GM21825 (cell line): ENCODE results near the gene DPP6.

ENCODE experiments used
- ATAC-seq: cut with Tn5 transposase; IDR thresholded peaks from one replicate; pipeline ENCODE4 v1.9.1; 2021; ENCODE audit warnings: mild to moderate bottlenecking, moderate library complexity; ENCODE audit not compliant: unreplicated experiment

Gene DPP6

GRCh38 chr7:154440058-154440457 lies 387.9 kb downstream of the DPP6 start:
- ATAC-seq: no peak

GRCh38 chr7:154440651-154441050 lies 388.5 kb downstream of the DPP6 start:
- no peak for ATAC-seq

GRCh38 chr7:154441811-154442210 lies 389.6 kb downstream of the DPP6 start:
- no peak for ATAC-seq

- ATAC-seq: no peak
These were observed 390.7 kb downstream of the DPP6 start for GRCh38 chr7:154442939-154443338.

GRCh38 chr7:154450451-154450850 lies 398.3 kb downstream of the DPP6 start:
- ATAC-seq: no peak

- no peak for ATAC-seq
These were observed 399.6 kb downstream of the DPP6 start for GRCh38 chr7:154451480-154452457.

- no peak for ATAC-seq
These were observed 411.6 kb downstream of the DPP6 start for GRCh38 chr7:154463794-154464193.

GRCh38 chr7:154469652-154470051 lies 417.5 kb downstream of the DPP6 start:
- ATAC-seq: no peak

GRCh38 chr7:154472343-154472742 lies 420.1 kb downstream of the DPP6 start:
- ATAC-seq: no peak

GRCh38 chr7:154473360-154473759 lies 421.2 kb downstream of the DPP6 start:
- ATAC-seq: no peak

GRCh38 chr7:154474903-154475520 lies 422.8 kb downstream of the DPP6 start:
- no peak for ATAC-seq

GRCh38 chr7:154475864-154476263 lies 423.7 kb downstream of the DPP6 start:
- ATAC-seq: no peak

- no peak for ATAC-seq
These were observed 428.6 kb downstream of the DPP6 start for GRCh38 chr7:154480817-154481216.

- ATAC-seq: no peak
These were observed 430.7 kb downstream of the DPP6 start for GRCh38 chr7:154482863-154483262.

- no peak for ATAC-seq
These were observed 432.2 kb downstream of the DPP6 start for GRCh38 chr7:154484406-154484805.

GRCh38 chr7:154484943-154485342 lies 432.7 kb downstream of the DPP6 start:
- ATAC-seq: no peak

- ATAC-seq: no peak
These were observed 437.7 kb downstream of the DPP6 start for GRCh38 chr7:154489897-154490296.

GRCh38 chr7:154493594-154493993 lies 441.4 kb downstream of the DPP6 start:
- ATAC-seq: no peak

- ATAC-seq: no peak
These were observed 445.6 kb downstream of the DPP6 start for GRCh38 chr7:154497751-154498150.

GRCh38 chr7:154503962-154504550 lies 451.9 kb downstream of the DPP6 start:
- ATAC-seq: no peak

GRCh38 chr7:154504918-154505317 lies 452.7 kb downstream of the DPP6 start:
- no peak for ATAC-seq

- no peak for ATAC-seq
These were observed 453.2 kb downstream of the DPP6 start for GRCh38 chr7:154505362-154505761.
